ENCODE data around the gene IRGC. TPM values are rescaled to one million over a fixed set of nuclear protein-coding genes. Genes with fewer than 3 reads are reported as not detected.

Gene IRGC
- total RNA-seq, 1 experiment from 2014 or later = not detected

DNA sequence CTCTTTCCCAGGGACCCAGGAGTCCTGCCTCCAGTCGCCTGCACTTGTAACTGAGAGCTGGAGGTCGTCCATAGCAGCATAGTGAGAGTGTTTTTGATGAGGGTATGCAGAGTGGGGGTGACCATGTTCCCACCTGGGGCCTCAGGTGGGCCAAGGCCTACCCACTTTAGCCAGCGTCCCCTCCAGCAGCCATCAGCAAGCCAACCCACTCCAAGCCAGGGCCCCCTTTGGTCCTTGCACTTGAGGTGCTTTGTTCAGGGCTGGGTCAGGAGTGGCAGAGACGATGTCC is 50.8 kb downstream of the IRGC start:
- Histone ChIP-seq H4K91ac (ENCODE audit: insufficient read length, low read depth, low read length) (no peak overlapping the region), H4K8ac (replicated peaks; ENCODE audit: insufficient read length, low read depth, low read length) (no peak overlapping the region), H3K4me1 (ENCODE audit: insufficient read depth, low read length) (no peaks in the 10 kb centered on the region; the same call in 1 of the 2 replicates), H3K4me2 (ENCODE audit: insufficient read depth, insufficient read length, low read length) (no peak overlapping the region), H4K20me1 (ENCODE audit: control insufficient read depth, insufficient read depth, insufficient read length) (no peaks in the 10 kb centered on the region), H2AFZ (ENCODE audit: low read length) (no peak overlapping the region), H3K14ac (ENCODE audit: insufficient read depth, low read length) (no peak overlapping the region), H3K4ac (ENCODE audit: low read depth, low read length) (no peak overlapping the region), H3K27me3 (ENCODE audit: insufficient read depth, low read length) (no peaks in the 10 kb centered on the region), H2BK5ac (ENCODE audit: insufficient read length, low read length) (no peak overlapping the region), H3K23me2 (ENCODE audit: insufficient read length, low read depth, low read length, poor library complexity, severe bottlenecking) (no peaks in the 10 kb centered on the region), H3K9ac (ENCODE audit: extremely low read depth, insufficient read length, low read length) (no peak overlapping the region), H2BK12ac (ENCODE audit: insufficient read length, low read depth, low read length) (no peak overlapping the region), H3K79me2 (ENCODE audit: insufficient read depth, low read length) (no peaks in the 10 kb centered on the region), H3K27ac (ENCODE audit: insufficient read length, low read depth, low read length) (no peak overlapping the region), H2BK20ac (ENCODE audit: low read depth, low read length, poor library complexity, severe bottlenecking) (no peak overlapping the region), H2AK5ac (ENCODE audit: insufficient read length, low read length) (no peak overlapping the region), H3K23ac (ENCODE audit: insufficient read length, low read depth, low read length) (no peak overlapping the region), H2BK120ac (ENCODE audit: low read depth, low read length, poor library complexity, severe bottlenecking) (no peak overlapping the region), H4K5ac (ENCODE audit: insufficient read length, low read depth, low read length) (no peak overlapping the region), H2BK15ac (ENCODE audit: low read depth, low read length) (no peak overlapping the region), H3K18ac (ENCODE audit: insufficient read length, low read depth, low read length) (no peak overlapping the region), H3T11ph (ENCODE audit: low read length) (no peak overlapping the region), H3K79me1 (ENCODE audit: insufficient read depth, low read depth, low read length, poor library complexity, severe bottlenecking) (no peaks in the 10 kb centered on the region), H3K56ac (ENCODE audit: insufficient read length, low read depth, low read length) (no peak overlapping the region), H3K9me3 (ENCODE audit: control insufficient read depth, low read depth, low read length) (no peaks in the 10 kb centered on the region)
- H3K9me3 Mint-ChIP-seq = no peaks in the 10 kb centered on the region
- TF ChIP-seq, protein P1, sequence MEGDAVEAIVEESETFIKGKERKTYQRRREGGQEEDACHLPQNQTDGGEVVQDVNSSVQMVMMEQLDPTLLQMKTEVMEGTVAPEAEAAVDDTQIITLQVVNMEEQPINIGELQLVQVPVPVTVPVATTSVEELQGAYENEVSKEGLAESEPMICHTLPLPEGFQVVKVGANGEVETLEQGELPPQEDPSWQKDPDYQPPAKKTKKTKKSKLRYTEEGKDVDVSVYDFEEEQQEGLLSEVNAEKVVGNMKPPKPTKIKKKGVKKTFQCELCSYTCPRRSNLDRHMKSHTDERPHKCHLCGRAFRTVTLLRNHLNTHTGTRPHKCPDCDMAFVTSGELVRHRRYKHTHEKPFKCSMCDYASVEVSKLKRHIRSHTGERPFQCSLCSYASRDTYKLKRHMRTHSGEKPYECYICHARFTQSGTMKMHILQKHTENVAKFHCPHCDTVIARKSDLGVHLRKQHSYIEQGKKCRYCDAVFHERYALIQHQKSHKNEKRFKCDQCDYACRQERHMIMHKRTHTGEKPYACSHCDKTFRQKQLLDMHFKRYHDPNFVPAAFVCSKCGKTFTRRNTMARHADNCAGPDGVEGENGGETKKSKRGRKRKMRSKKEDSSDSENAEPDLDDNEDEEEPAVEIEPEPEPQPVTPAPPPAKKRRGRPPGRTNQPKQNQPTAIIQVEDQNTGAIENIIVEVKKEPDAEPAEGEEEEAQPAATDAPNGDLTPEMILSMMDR (conservative IDR thresholded peaks at IDR 0.05) = peak; percentile 7; the same call in 1 of the 3 replicates
- H3K27me3 Mint-ChIP-seq (ENCODE audit: low read depth) = peaks cover 35% of the 10 kb centered on the region
- no peak for DNase-seq
- no peaks in the 10 kb centered on the region; a peak in 1 of 7 replicates for H3K36me3 Mint-ChIP-seq (ENCODE audit: insufficient read depth in 1 of 3, low read depth in 3 of 3)
- no peak overlapping the region for H3K27ac Mint-ChIP-seq
- no peak overlapping the region for H3K4me3 Mint-ChIP-seq
- peaks cover 12 to 17% of the 10 kb centered on the region in 2 experiments for H3K4me1 Mint-ChIP-seq
- no CpG with 5 or more reads among the region's 4 CpGs for WGBS (ENCODE audit: extremely low coverage, insufficient read length, low lambda C conversion rate)

All from H9 (cell line).